K562 (cell line): ENCODE results near the gene PTPN18. TPM values are rescaled to one million over a fixed set of nuclear protein-coding genes. Genes with fewer than 3 reads are reported as not detected.

Source experiments
- AFF1 ChIP-seq, 2 experiments: fragments of 450-650 bp; IDR thresholded peaks; 2 replicates each; pipeline ENCODE4 v1.6.1; 2018; ENCODE audit warnings: mild to moderate bottlenecking in 2 of 2, low read depth in 1 of 2; ENCODE audit not compliant: partially characterized antibody in 2 of 2
- ATF3 ChIP-seq, 2 experiments: fragments of 450-650 bp in 1 of 2; sonication (generic) in 1 of 2; formaldehyde crosslinking in 1 of 2; IDR thresholded peaks in 1 of 2; conservative IDR thresholded peaks in 1 of 2; 2 replicates each; pipeline versions ENCODE4 v1.6.1 to v1.8.1; 2016 to 2023; ENCODE audit warnings: mild to moderate bottlenecking in 2 of 2, moderate library complexity in 2 of 2, inconsistent platforms in 1 of 2, missing genetic modification reagents in 1 of 2
- BACH1 ChIP-seq: fragments of 200-800 bp; sonication (Bioruptor generic); IDR thresholded peaks from 2 replicates; pipeline ENCODE4 v1.6.1; 2016; ENCODE audit warnings: missing genetic modification characterization, missing compliant biosample characterization
- CEBPG ChIP-seq, 3 experiments: fragments of 200-800 bp in 1 of 3; sonication (Bioruptor generic) in 1 of 3; sonication (generic) in 1 of 3; formaldehyde crosslinking in 1 of 3; IDR thresholded peaks in 2 of 3; conservative IDR thresholded peaks in 1 of 3; 2 replicates each; pipeline versions ENCODE4 v1.6.1 to v1.8.0; 2016 to 2022; ENCODE audit warnings: missing compliant biosample characterization in 2 of 3, missing genetic modification characterization in 2 of 3, mild to moderate bottlenecking in 1 of 3, missing genetic modification reagents in 1 of 3
- CHD2 ChIP-seq: IDR thresholded peaks from 2 replicates; pipeline ENCODE4 v1.6.1; 2011; ENCODE audit warnings: low read depth, low read length
- CREBBP ChIP-seq: IDR thresholded peaks from one replicate; pipeline ENCODE4 v1.6.1; 2012; ENCODE audit warnings: low read depth, mild to moderate bottlenecking, control low read depth, inconsistent platforms, low read length
- DLX4 ChIP-seq: fragments of 250-450 bp; sonication (Bioruptor Pico); IDR thresholded peaks from 2 replicates; pipeline ENCODE4 v1.6.1; 2021; ENCODE audit warnings: mild to moderate bottlenecking
- EP300 ChIP-seq: IDR thresholded peaks from 2 replicates; pipeline ENCODE4 v1.6.1; 2012; ENCODE audit warnings: low read length, improper control_type of control experiment
- HDAC2 ChIP-seq: fragments of 450-650 bp; IDR thresholded peaks from 2 replicates; pipeline ENCODE4 v1.6.1; 2016; ENCODE audit warnings: mild to moderate bottlenecking
- HNRNPH1 ChIP-seq: fragments of 200-400 bp; formaldehyde crosslinking; optimal IDR thresholded peaks from 2 replicates; pipeline ENCODE3; 2017; ENCODE audit warnings: low read depth, mild to moderate bottlenecking, low read length, moderate library complexity
- MEF2D ChIP-seq: conservative IDR thresholded peaks from 2 replicates; pipeline ENCODE4 v1.6.1; 2016; ENCODE audit warnings: low read depth, missing genetic modification characterization, missing compliant biosample characterization
- POLR2B ChIP-seq: fragments of 450-650 bp; IDR thresholded peaks from 2 replicates; pipeline ENCODE4 v1.6.1; 2018; ENCODE audit warnings: low read depth; ENCODE audit not compliant: partially characterized antibody
- SAFB ChIP-seq: fragments of 200-400 bp; formaldehyde crosslinking; IDR thresholded peaks from 2 replicates; pipeline ENCODE4 v1.6.1; 2017; ENCODE audit warnings: low read depth, low read length, borderline replicate concordance
- SNRNP70 ChIP-seq: fragments of 200-400 bp; formaldehyde crosslinking; optimal IDR thresholded peaks from 2 replicates; pipeline ENCODE3; 2017; ENCODE audit warnings: low read depth, low read length
- TCF3 ChIP-seq: sonication (generic); formaldehyde crosslinking; IDR thresholded peaks from 2 replicates; pipeline ENCODE4 v1.4.0; 2020; ENCODE audit warnings: mild to moderate bottlenecking, missing genetic modification reagents
- TCF7L2 ChIP-seq: fragments of 150-350 bp; IDR thresholded peaks from 2 replicates; pipeline ENCODE4 v1.6.1; 2016; ENCODE audit warnings: low read depth, mild to moderate bottlenecking, low read length, moderate library complexity
- ZFX ChIP-seq: sonication (generic); formaldehyde crosslinking; IDR thresholded peaks from 2 replicates; pipeline ENCODE4 v1.8.0; 2022; ENCODE audit warnings: mild to moderate bottlenecking, missing genetic modification reagents, moderate library complexity
- ZNF384 ChIP-seq: IDR thresholded peaks from 2 replicates; pipeline ENCODE4 v1.6.1; 2012; ENCODE audit warnings: low read depth, low read length, improper control_type of control experiment
- polyA plus RNA-seq, 8 experiments: library from polyadenylated mRNA; depleted of rRNA in 4 of 8; stranded (reverse) in 5 of 8; unstranded in 3 of 8; fragments of >200 nt; fragmentation: Nextera tagmentation in 2 of 8; fragmentation: Illumina TruSeq in 1 of 8; extraction: Ambion mirVana in 2 of 8; extraction: Trizol in 1 of 8; gene quantifications; 2 replicates each; pipeline versions ENCODE4 v1.2.1 to v1.2.3, GENCODE V29; 2011 to 2014; ENCODE audit warnings: inconsistent platforms in 1 of 8, missing spikeins in 1 of 8
- total RNA-seq, 7 experiments: library from RNA; depleted of rRNA in 6 of 7; stranded (reverse); fragments of >200 nt in 6 of 7; fragmentation: Illumina TruSeq in 2 of 7; extraction: Trizol in 2 of 7; gene quantifications; 2 replicates each; pipeline versions ENCODE4 v1.2.1 to v1.2.3, GENCODE V29; 2011 to 2021; ENCODE audit warnings: low replicate concordance in 1 of 7

The PTPN18 gene
- total and polyA plus RNA-seq, 9 of the 15 experiments (the other 6 are each of a cell fraction or from before 2014, with no cell fraction given): 11.6 to 90.7 (median 49.6) TPM

GRCh38 chr2:130332271-130333073, 23.4 kb upstream of the PTPN18 start (continued):
- TF ChIP-seq CEBPG (CRISPR knock-in tag; IDR thresholded peaks at IDR 0.05) (no peak), CEBPG (tag; conservative IDR thresholded peaks at IDR 0.05 in 1 of 2, IDR thresholded peaks at IDR 0.05 in 1 of 2) (peak in 1 of 2 experiments; percentile 60; a peak in 2 of 4 replicates), TCF7L2 (no peak), DLX4 (no peak), AFF1 (IDR thresholded peaks at IDR 0.05; ENCODE audit: low read depth in 1 of 2, partially characterized antibody in 2 of 2) (no peak), ATF3 (IDR thresholded peaks at IDR 0.05) (0 out of 2 replicates have a peak, but pooled peaks have one; percentile 14), ATF3 (CRISPR knock-in tag; conservative IDR thresholded peaks at IDR 0.05) (peak; percentile 53; the same call in 1 of the 2 replicates), HNRNPH1 (no peak), POLR2B (no peak), HDAC2 (no peak), MEF2D (tag) (no peak), SAFB (no peak), SNRNP70 (no peak), BACH1 (tag) (no peak), CREBBP (no peak), TCF3 (no peak), ZFX (CRISPR knock-in tag) (peak; percentile 46), EP300 (0 out of 2 replicates have a peak, but pooled peaks have one; percentile 4), ZNF384 (no peak), CHD2 (no peak)
